ENCODE data around the gene PTH2R. TPM values are rescaled to one million over a fixed set of nuclear protein-coding genes. Genes with fewer than 3 reads are reported as not detected.
"Not testable (repeated sequence)": the region's sequence is repeated elsewhere in the genome, so short reads cannot be mapped to it uniquely, and the experiment has no call there.

Gene PTH2R
- total RNA-seq, 2 donors from 2014 or later = 0.09 TPM; not detected in 1

GRCh38 chr2:208496129-208496528, 89.5 kb downstream of the PTH2R start:
- no peak overlapping the region for H3K27ac Mint-ChIP-seq
- no peaks in the 10 kb centered on the region for H3K36me3 Mint-ChIP-seq
- no peak for ATAC-seq
- no peaks in the 10 kb centered on the region for H3K9me3 Mint-ChIP-seq
- DNase-seq (ENCODE audit: low spot score in 2 of 2) = no peak

- no peaks in the 10 kb centered on the region for H3K9me3 Mint-ChIP-seq
- no peak for ATAC-seq
- H3K27ac Mint-ChIP-seq = no peak overlapping the region
Measured at GRCh38 chr2:208501206-208501605, 94.6 kb downstream of the PTH2R start.

GRCh38 chr2:208502288-208502687, 95.7 kb downstream of the PTH2R start:
- Mint-ChIP-seq H3K36me3 (no peaks in the 10 kb centered on the region), H3K27ac (no peak overlapping the region), H3K9me3 (peaks cover 4 to 8% of the 10 kb centered on the region in 2 donors)
- ATAC-seq (no peak), DNase-seq (ENCODE audit: low spot score in 2 of 2) (no peak)

More at GRCh38 chr2:208501206-208501605, 94.6 kb downstream of the PTH2R start:
- no peaks in the 10 kb centered on the region for H3K36me3 Mint-ChIP-seq
- no peak for DNase-seq (ENCODE audit: low spot score in 2 of 2)

GRCh38 chr2:208505365-208505764, 98.8 kb downstream of the PTH2R start:
- not testable (repeated sequence) for H3K36me3 Mint-ChIP-seq; ATAC-seq; DNase-seq (ENCODE audit: low spot score in 2 of 2); H3K27ac Mint-ChIP-seq
- H3K9me3 Mint-ChIP-seq = peaks cover 4 to 22% of the 10 kb centered on the region in 2 donors

- Mint-ChIP-seq H3K27ac (no peak overlapping the region), H3K9me3 (peaks cover 4 to 22% of the 10 kb centered on the region in 2 donors)
- no peak for ATAC-seq
Measured at GRCh38 chr2:208509586-208509985, 103.0 kb downstream of the PTH2R start.

GRCh38 chr2:208511016-208511415, 104.4 kb downstream of the PTH2R start:
- DNase-seq (ENCODE audit: low spot score in 2 of 2) (no peak), ATAC-seq (no peak)
- Mint-ChIP-seq H3K27ac (no peak overlapping the region), H3K9me3 (peaks cover 11 to 29% of the 10 kb centered on the region in 2 donors), H3K36me3 (peaks cover 0 to 5% of the 10 kb centered on the region in 2 donors)

More at GRCh38 chr2:208509586-208509985, 103.0 kb downstream of the PTH2R start:
- no peak for DNase-seq (ENCODE audit: low spot score in 2 of 2)
- H3K36me3 Mint-ChIP-seq = no peaks in the 10 kb centered on the region

- DNase-seq (ENCODE audit: low spot score in 2 of 2) = no peak
- Mint-ChIP-seq H3K9me3 (peaks cover 10 to 27% of the 10 kb centered on the region in 2 donors), H3K27ac (no peak overlapping the region), H3K36me3 (peaks cover 0 to 5% of the 10 kb centered on the region in 2 donors)
- ATAC-seq = no peak
Measured at GRCh38 chr2:208511573-208511972, 105.0 kb downstream of the PTH2R start.

GRCh38 chr2:208515099-208515498, 108.5 kb downstream of the PTH2R start:
- H3K36me3 Mint-ChIP-seq = peaks cover 0 to 5% of the 10 kb centered on the region in 2 donors
- DNase-seq (ENCODE audit: low spot score in 2 of 2) = no peak
- ATAC-seq = no peak

GRCh38 chr2:208523069-208523468, 116.5 kb downstream of the PTH2R start:
- ATAC-seq; H3K27ac Mint-ChIP-seq; DNase-seq (ENCODE audit: low spot score in 2 of 2): not testable (repeated sequence)
- peaks cover 9 to 16% of the 10 kb centered on the region in 2 donors for H3K9me3 Mint-ChIP-seq
- H3K36me3 Mint-ChIP-seq = peaks cover 0 to 11% of the 10 kb centered on the region in 2 donors

More at GRCh38 chr2:208515099-208515498, 108.5 kb downstream of the PTH2R start:
- Mint-ChIP-seq H3K9me3 (peaks cover 7 to 8% of the 10 kb centered on the region in 2 donors), H3K27ac (no peak overlapping the region)

GRCh38 chr2:208525165-208525564, 118.6 kb downstream of the PTH2R start:
- Mint-ChIP-seq H3K9me3 (peaks cover 9 to 16% of the 10 kb centered on the region in 2 donors), H3K36me3 (peaks cover 0 to 11% of the 10 kb centered on the region in 2 donors)
- DNase-seq (ENCODE audit: low spot score in 2 of 2); H3K27ac Mint-ChIP-seq; ATAC-seq: not testable (repeated sequence)

GRCh38 chr2:208529796-208530195, 123.2 kb downstream of the PTH2R start:
- no peak for DNase-seq (ENCODE audit: low spot score in 2 of 2)
- Mint-ChIP-seq H3K27ac (no peak overlapping the region), H3K9me3 (peaks cover 0 to 4% of the 10 kb centered on the region in 2 donors), H3K36me3 (no peaks in the 10 kb centered on the region)
- no peak for ATAC-seq

GRCh38 chr2:208531361-208531760, 124.8 kb downstream of the PTH2R start:
- no peak for DNase-seq (ENCODE audit: low spot score in 2 of 2)
- Mint-ChIP-seq H3K36me3 (no peaks in the 10 kb centered on the region), H3K27ac (no peak overlapping the region), H3K9me3 (peaks cover 5 to 10% of the 10 kb centered on the region in 2 donors)
- no peak for ATAC-seq

- not testable (repeated sequence) for H3K27ac Mint-ChIP-seq; H3K36me3 Mint-ChIP-seq; H3K9me3 Mint-ChIP-seq; ATAC-seq; DNase-seq (ENCODE audit: low spot score in 2 of 2)
Measured at GRCh38 chr2:208535578-208535977, 129.0 kb downstream of the PTH2R start.

- ATAC-seq = no peak
- H3K36me3 Mint-ChIP-seq = no peaks in the 10 kb centered on the region
- H3K27ac Mint-ChIP-seq = no peak overlapping the region
- DNase-seq (ENCODE audit: low spot score in 2 of 2) = no peak
- H3K9me3 Mint-ChIP-seq = peaks cover 0 to 6% of the 10 kb centered on the region in 2 donors
Measured at GRCh38 chr2:208541461-208541988, 134.9 kb downstream of the PTH2R start.

- no peaks in the 10 kb centered on the region for H3K36me3 Mint-ChIP-seq
Measured at GRCh38 chr2:208541989-208542464, 135.4 kb downstream of the PTH2R start.

GRCh38 chr2:208542465-208543041, 136.0 kb downstream of the PTH2R start:
- H3K27ac Mint-ChIP-seq = no peak overlapping the region
- H3K36me3 Mint-ChIP-seq = no peaks in the 10 kb centered on the region
- ATAC-seq (no peak), DNase-seq (ENCODE audit: low spot score in 2 of 2) (no peak)
- H3K9me3 Mint-ChIP-seq = peaks cover 0 to 6% of the 10 kb centered on the region in 2 donors

More at GRCh38 chr2:208541989-208542464, 135.4 kb downstream of the PTH2R start:
- ATAC-seq (no peak), DNase-seq (ENCODE audit: low spot score in 2 of 2) (no peak)
- Mint-ChIP-seq H3K9me3 (peaks cover 0 to 6% of the 10 kb centered on the region in 2 donors), H3K27ac (no peak overlapping the region)

Measured in activated naive CD4-positive, alpha-beta T cell treated with anti-CD3 and anti-CD28 coated beads, Interleukin-2, amount 50 U/mL, for 72 hours (primary cell).